HepG2 (cell line): ENCODE results near the gene YJEFN3. TPM values are rescaled to one million over a fixed set of nuclear protein-coding genes. Genes with fewer than 3 reads are reported as not detected.

ENCODE experiments used
- ATAC-seq: fragments of 200-7000 bp; cut with Tn5 transposase; 3 replicates; pipeline ENCODE4 v1.9.1; 2020; ENCODE audit warnings: mild to moderate bottlenecking, moderate library complexity
- BruUV-seq: library from RNA; stranded (reverse); fragments of 400-500 nt; replicated peaks from 2 replicates; lab custom pipeline; 2021; lab: Mats Ljungman, UMichigan
- CTCF ChIA-PET: fragments of 300-600 bp; formaldehyde crosslinking; extraction: SDS; loops from one replicate; lab custom pipeline; 2021; ENCODE audit warnings: low total read pairs, inconsistent platforms, low intra/inter-chr PET ratio; lab: Yijun Ruan, JAX
- POLR2A ChIA-PET: fragments of 350-600 bp; sonication (Branson Sonifier 250); formaldehyde crosslinking; loops from one replicate; lab custom pipeline; 2020; ENCODE audit warnings: antibody characterized with exemption, inconsistent platforms; lab: Yijun Ruan, JAX
- DNase-seq: peaks from one replicate; pipeline ENCODE4 v3.0.0-alpha.2; 2015; ENCODE audit warnings: low spot score
- FAIRE-seq: peaks from 3 replicates; lab custom pipeline; 2011; peaks lifted over from hg19 to GRCh38; lab: Jason Lieb, UNC
- H2AFZ ChIP-seq: one replicate; pipeline ENCODE4 v1.6.1; 2011; ENCODE audit warnings: low read length, inconsistent platforms
- H3K27ac ChIP-seq: fragments of 300-600 bp; 3 replicates; pipeline ENCODE4 v1.8.0; 2011; ENCODE audit warnings: mixed run types, mild to moderate bottlenecking, mixed read lengths, low read length, inconsistent platforms; ENCODE audit not compliant: insufficient read depth; ENCODE audit errors: extremely low read length
- H3K27me3 ChIP-seq, 2 experiments: fragments of 200-600 bp in 1 of 2; 2 replicates in 1 of 2; 3 replicates in 1 of 2; pipeline versions ENCODE4 v1.6.0 to v1.8.0; 2011; ENCODE audit warnings: low read length in 2 of 2, mild to moderate bottlenecking in 2 of 2, moderate library complexity in 2 of 2, inconsistent platforms in 1 of 2; ENCODE audit not compliant: insufficient read depth in 2 of 2, control insufficient read depth in 1 of 2
- H3K36me3 ChIP-seq, 2 experiments: fragments of 200-600 bp in 1 of 2; replicated peaks in 1 of 2; 2 replicates in 1 of 2; 3 replicates in 1 of 2; pipeline versions ENCODE4 v1.5.1 to v1.8.0; 2011; ENCODE audit warnings: low read length in 2 of 2, inconsistent platforms in 1 of 2; ENCODE audit not compliant: insufficient read depth in 2 of 2, control insufficient read depth in 1 of 2
- H3K4me1 ChIP-seq: 2 replicates; pipeline ENCODE4 v1.5.1; 2012; ENCODE audit warnings: low read length, inconsistent platforms; ENCODE audit not compliant: insufficient read depth
- H3K4me2 ChIP-seq: 2 replicates; pipeline ENCODE4 v1.6.0; 2011; ENCODE audit warnings: low read depth, low read length, inconsistent platforms
- H3K4me3 ChIP-seq, 3 experiments: fragments of 200-600 bp in 1 of 3; sonication (generic), shearing (Covaris generic) in 1 of 3; replicated peaks in 1 of 3; 2 replicates each; pipeline ENCODE4 v1.5.1; 2011 to 2016; ENCODE audit warnings: low read length in 3 of 3, inconsistent platforms in 2 of 3, low read depth in 2 of 3, mild to moderate bottlenecking in 2 of 3, control low read depth in 1 of 3, mixed read lengths in 1 of 3; ENCODE audit not compliant: insufficient read depth in 1 of 3
- H3K79me2 ChIP-seq: one replicate; pipeline ENCODE4 v1.6.1; 2011; ENCODE audit warnings: low read length, inconsistent platforms; ENCODE audit not compliant: insufficient read depth
- H3K9ac ChIP-seq: 2 replicates; pipeline ENCODE4 v1.6.0; 2011; ENCODE audit warnings: mild to moderate bottlenecking, low read depth, low read length, inconsistent platforms; ENCODE audit not compliant: insufficient read depth
- H3K9me3 ChIP-seq: 2 replicates; pipeline ENCODE4 v1.5.1; 2012; ENCODE audit warnings: mild to moderate bottlenecking, low read length
- H4K20me1 ChIP-seq: 2 replicates; pipeline ENCODE4 v1.6.0; 2011; ENCODE audit warnings: inconsistent platforms, mild to moderate bottlenecking, low read length, moderate library complexity; ENCODE audit not compliant: insufficient read depth
- BRCA1 ChIP-seq: sonication (generic); formaldehyde crosslinking; IDR thresholded peaks from 2 replicates; pipeline ENCODE4 v1.4.0; 2020; ENCODE audit warnings: missing genetic modification reagents
- E2F2 ChIP-seq: sonication (generic); formaldehyde crosslinking; IDR thresholded peaks from 2 replicates; pipeline ENCODE4 v1.4.0; 2020; ENCODE audit warnings: missing genetic modification reagents, borderline replicate concordance
- EED ChIP-seq: sonication (generic); formaldehyde crosslinking; IDR thresholded peaks from 2 replicates; pipeline ENCODE4 v1.5.0; 2020; ENCODE audit warnings: mild to moderate bottlenecking, missing genetic modification reagents
- ELF3 ChIP-seq: IDR thresholded peaks from 2 replicates; pipeline ENCODE4 v1.6.1; 2016; ENCODE audit warnings: missing genetic modification reagents, missing compliant biosample characterization
- FOXA1 ChIP-seq, 2 experiments: fragments of 450-650 bp in 1 of 2; sonication (generic) in 1 of 2; formaldehyde crosslinking in 1 of 2; IDR thresholded peaks; 2 replicates each; pipeline versions ENCODE4 v1.4.0 to v1.6.1; 2016 to 2020; ENCODE audit warnings: missing genetic modification reagents in 1 of 2
- REPIN1 ChIP-seq: sonication (generic); formaldehyde crosslinking; IDR thresholded peaks from 2 replicates; pipeline ENCODE4 v1.8.0; 2022; ENCODE audit warnings: missing genetic modification reagents, low read depth, mild to moderate bottlenecking, borderline replicate concordance
- SKI ChIP-seq: fragments of 450-650 bp; IDR thresholded peaks from one replicate; pipeline ENCODE4 v1.6.1; 2018; ENCODE audit warnings: mild to moderate bottlenecking; ENCODE audit not compliant: partially characterized antibody
- SP1 ChIP-seq, 2 experiments: fragments of 450-650 bp in 1 of 2; sonication (generic) in 1 of 2; formaldehyde crosslinking in 1 of 2; IDR thresholded peaks; 2 replicates each; pipeline versions ENCODE4 v1.4.0 to v1.6.1; 2016 to 2020; ENCODE audit warnings: missing genetic modification reagents in 1 of 2
- TP53 ChIP-seq: sonication (generic); formaldehyde crosslinking; conservative IDR thresholded peaks from 2 replicates; pipeline ENCODE4 v1.4.0; 2020; ENCODE audit warnings: missing genetic modification reagents
- ZNF557 ChIP-seq: sonication (generic); formaldehyde crosslinking; IDR thresholded peaks from 2 replicates; pipeline ENCODE4 v1.4.0; 2020; ENCODE audit warnings: missing genetic modification reagents
- ZNF709 ChIP-seq: sonication (generic); formaldehyde crosslinking; IDR thresholded peaks from 2 replicates; pipeline ENCODE4 v1.5.0; 2020; ENCODE audit warnings: mild to moderate bottlenecking, missing genetic modification reagents
- ZNF788 ChIP-seq: sonication (generic); formaldehyde crosslinking; IDR thresholded peaks from 2 replicates; pipeline ENCODE4 v1.5.0; 2020; ENCODE audit warnings: mild to moderate bottlenecking, missing genetic modification reagents, borderline replicate concordance
- ZNF879 ChIP-seq: sonication (generic); formaldehyde crosslinking; IDR thresholded peaks from 2 replicates; pipeline ENCODE4 v1.8.1; 2023; ENCODE audit warnings: missing genetic modification reagents
- ZZZ3 ChIP-seq: sonication (generic); formaldehyde crosslinking; IDR thresholded peaks from 2 replicates; pipeline ENCODE4 v1.4.0; 2020; ENCODE audit warnings: missing genetic modification reagents, mild to moderate bottlenecking, borderline replicate concordance
- WGBS: methylation state at CpG from one replicate; pipeline ENCODE4 v1.1.6; 2017; ENCODE audit warnings: low lambda C conversion rate; 5-methylcytosine and 5-hydroxymethylcytosine counted together
- in situ Hi-C: cut with HindIII; loops from 2 replicates; pipeline ENCODE4 v1.10.0; 2017; ENCODE audit warnings: low pct_unique_long_range_greater_than_20kb; ENCODE audit not compliant: extremely low pct_ligation_motif_present
- intact Hi-C: fragments of 100-400 bp; cut with micrococcal nuclease; formaldehyde crosslinking; loops from one replicate; pipeline ENCODE4 v1.10.0; 2022; ENCODE audit not compliant: unreplicated experiment
- polyA plus RNA-seq, 8 experiments: library from polyadenylated mRNA; depleted of rRNA in 3 of 8; stranded (reverse) in 7 of 8; unstranded in 1 of 8; fragments of >200 nt; fragmentation: Illumina TruSeq in 4 of 8; extraction: Trizol in 4 of 8; gene quantifications; 2 replicates each; pipeline versions ENCODE4 v1.2.1 to v1.2.3, GENCODE V29; 2011 to 2016; ENCODE audit warnings: low read depth in 4 of 8, missing spikeins in 1 of 8, mixed read lengths in 1 of 8; ENCODE audit not compliant: insufficient read depth in 1 of 8
- total RNA-seq, 5 experiments: library from RNA; depleted of rRNA; stranded (reverse); fragments of >200 nt; fragmentation: Illumina TruSeq; extraction: Trizol; gene quantifications; 2 replicates each; pipeline ENCODE4 v1.2.3, GENCODE V29; 2016; ENCODE audit warnings: low read depth in 1 of 5
- TF ChIP-seq, protein P1 (sequence below), 2 experiments: sonication (generic) in 1 of 2; formaldehyde crosslinking in 1 of 2; IDR thresholded peaks; 2 replicates each; pipeline versions ENCODE4 v1.5.1 to v1.6.1; 2011 to 2020; ENCODE audit warnings: borderline replicate concordance in 1 of 2, low read depth in 1 of 2, low read length in 1 of 2, mild to moderate bottlenecking in 1 of 2, missing genetic modification reagents in 1 of 2, moderate library complexity in 1 of 2

The YJEFN3 gene
- total and polyA plus RNA-seq, 2 of the 13 experiments (the other 11 are each of a cell fraction or from before 2014, with no cell fraction given): 0.89 to 4.0 TPM

DNA sequence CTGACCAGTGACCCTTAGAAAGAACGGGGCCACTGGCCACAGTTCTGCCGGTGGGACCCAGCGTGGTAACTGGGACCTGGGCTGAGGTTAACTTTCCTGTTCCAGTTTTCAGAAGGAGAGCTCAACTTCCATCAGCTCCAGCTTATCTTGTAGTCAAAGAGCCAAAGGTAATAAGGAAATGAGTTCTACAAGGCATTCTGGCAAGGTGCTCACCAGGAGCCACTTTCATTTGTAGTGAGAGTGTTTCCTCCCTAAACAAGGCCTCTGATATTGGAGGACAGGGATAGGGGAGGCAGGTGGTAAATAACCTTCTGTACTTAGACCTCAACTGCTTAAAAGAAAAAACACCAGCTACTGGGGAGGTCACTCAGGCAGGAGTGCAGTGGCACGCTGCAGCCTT, 51.7 kb downstream of the YJEFN3 start (continued):
- no peak for TF ChIP-seq E2F2 (CRISPR knock-in tag)

GRCh38 chr19:19581391-19581790, 52.7 kb downstream of the YJEFN3 start:
- in situ Hi-C loops: no loop called here
- H3K36me3 ChIP-seq: no peaks in the 10 kb centered on the region
- H3K79me2 ChIP-seq: no peaks in the 10 kb centered on the region
- DNase-seq: no peak
- no peak for TF ChIP-seq BRCA1 (CRISPR knock-in tag)
- TF ChIP-seq FOXA1 (IDR thresholded peaks at IDR 0.05): no peak
- no peak for TF ChIP-seq FOXA1 (CRISPR knock-in tag; IDR thresholded peaks at IDR 0.05)
- no peak for TF ChIP-seq EED (CRISPR knock-in tag)
- TF ChIP-seq ZNF879: no peak
- no peak for TF ChIP-seq SKI
- no peak for TF ChIP-seq TP53 (CRISPR knock-in tag)
- TF ChIP-seq ZNF709: no peak
- TF ChIP-seq, protein P1, sequence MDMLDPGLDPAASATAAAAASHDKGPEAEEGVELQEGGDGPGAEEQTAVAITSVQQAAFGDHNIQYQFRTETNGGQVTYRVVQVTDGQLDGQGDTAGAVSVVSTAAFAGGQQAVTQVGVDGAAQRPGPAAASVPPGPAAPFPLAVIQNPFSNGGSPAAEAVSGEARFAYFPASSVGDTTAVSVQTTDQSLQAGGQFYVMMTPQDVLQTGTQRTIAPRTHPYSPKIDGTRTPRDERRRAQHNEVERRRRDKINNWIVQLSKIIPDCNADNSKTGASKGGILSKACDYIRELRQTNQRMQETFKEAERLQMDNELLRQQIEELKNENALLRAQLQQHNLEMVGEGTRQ (IDR thresholded peaks at IDR 0.05; ENCODE audit: low read depth, low read length): no peak
- TF ChIP-seq, protein P1 (CRISPR knock-in tag; IDR thresholded peaks at IDR 0.05; ENCODE audit: borderline replicate concordance): no peak
- TF ChIP-seq ZNF557 (CRISPR knock-in tag): no peak
- no peak for TF ChIP-seq ELF3 (CRISPR knock-in tag)
- TF ChIP-seq SP1 (IDR thresholded peaks at IDR 0.05): no peak
- no peak for TF ChIP-seq SP1 (CRISPR knock-in tag; IDR thresholded peaks at IDR 0.05)
- TF ChIP-seq ZZZ3 (CRISPR knock-in tag): no peak
- no peak for TF ChIP-seq REPIN1 (CRISPR knock-in tag)
- TF ChIP-seq ZNF788 (CRISPR knock-in tag): no peak
- WGBS: 49% methylated on average over 12 of the region's 13 CpGs
- no peaks in the 10 kb centered on the region for H3K9me3 ChIP-seq
- H3K4me2 ChIP-seq: no peak overlapping the region
- no peak for ATAC-seq
- ChIA-PET POLR2A (no interaction called here), CTCF (no interaction called here)
- intact Hi-C loops: no loop called here
- H2AFZ ChIP-seq: no peak overlapping the region
- no peak overlapping the region for H3K9ac ChIP-seq
- no peak overlapping the region for H3K27ac ChIP-seq
- H3K4me1 ChIP-seq: no peaks in the 10 kb centered on the region
- FAIRE-seq: no peak
- H3K27me3 ChIP-seq: peaks cover 0 to 6% of the 10 kb centered on the region in 2 experiments; a peak in 3 of 5 replicates
- H3K4me3 ChIP-seq: no peak overlapping the region
- no peaks in the 10 kb centered on the region for H4K20me1 ChIP-seq
- no TSS peak for BruUV-seq
